Measurements from ENCODE around the gene ZFYVE21. TPM values are rescaled to one million over a fixed set of nuclear protein-coding genes. Genes with fewer than 3 reads are reported as not detected.
A peak's percentile ranks its signal among the peaks of the same experiment; 100 is the strongest.

ZFYVE21 gene
- total and polyA plus RNA-seq, 7 donors, result 14.0 to 27.1 (median 19.9) TPM

DNA sequence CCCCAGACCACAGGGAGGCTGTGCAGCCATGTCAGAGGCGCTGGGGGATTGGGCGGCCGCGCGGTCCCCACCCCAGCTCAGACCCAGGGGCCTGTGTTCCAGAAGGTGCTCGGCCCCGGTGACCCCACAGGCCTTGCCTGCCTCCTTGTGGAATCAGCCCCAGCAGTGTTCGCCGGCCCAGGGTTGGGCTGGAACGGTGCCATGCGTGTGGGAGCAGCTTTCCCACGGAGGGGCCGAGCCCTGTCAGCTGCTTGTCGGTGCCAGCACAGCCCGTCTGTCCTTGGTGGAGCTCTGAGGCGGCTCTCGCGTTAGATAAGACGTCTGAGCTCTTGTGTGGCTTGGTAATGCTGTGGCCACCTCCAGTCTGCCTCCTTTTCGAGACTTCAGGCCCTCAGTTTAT is 8.5 kb downstream of the ZFYVE21 start:
- WGBS, 3 donors, result 50 to 55% (median 54%) methylated on average over 15 to 20 of the region's 20 CpGs
- Histone ChIP-seq H3K9me3 (no peaks in the 10 kb centered on the region), H3K27me3 (ENCODE audit: insufficient read depth in 3 of 3, low read length in 2 of 3) (no peaks in the 10 kb centered on the region), H3K27ac (peak overlapping the region; percentile 55), H3K4me1 (peaks cover 62% of the 10 kb centered on the region), H3K36me3 (ENCODE audit: insufficient read depth in 1 of 2, low read depth in 1 of 2) (peaks cover 0 to 24% of the 10 kb centered on the region in 2 donors), H3K4me3 (no peak overlapping the region)
- ATAC-seq (peak in 3 of 4 donors; percentile 5 to 30 (median 14)), DNase-seq (peak; percentile 76 to 77)
- intact Hi-C loops (cut with DNase I), result no loop called here
- TF ChIP-seq, protein P1, sequence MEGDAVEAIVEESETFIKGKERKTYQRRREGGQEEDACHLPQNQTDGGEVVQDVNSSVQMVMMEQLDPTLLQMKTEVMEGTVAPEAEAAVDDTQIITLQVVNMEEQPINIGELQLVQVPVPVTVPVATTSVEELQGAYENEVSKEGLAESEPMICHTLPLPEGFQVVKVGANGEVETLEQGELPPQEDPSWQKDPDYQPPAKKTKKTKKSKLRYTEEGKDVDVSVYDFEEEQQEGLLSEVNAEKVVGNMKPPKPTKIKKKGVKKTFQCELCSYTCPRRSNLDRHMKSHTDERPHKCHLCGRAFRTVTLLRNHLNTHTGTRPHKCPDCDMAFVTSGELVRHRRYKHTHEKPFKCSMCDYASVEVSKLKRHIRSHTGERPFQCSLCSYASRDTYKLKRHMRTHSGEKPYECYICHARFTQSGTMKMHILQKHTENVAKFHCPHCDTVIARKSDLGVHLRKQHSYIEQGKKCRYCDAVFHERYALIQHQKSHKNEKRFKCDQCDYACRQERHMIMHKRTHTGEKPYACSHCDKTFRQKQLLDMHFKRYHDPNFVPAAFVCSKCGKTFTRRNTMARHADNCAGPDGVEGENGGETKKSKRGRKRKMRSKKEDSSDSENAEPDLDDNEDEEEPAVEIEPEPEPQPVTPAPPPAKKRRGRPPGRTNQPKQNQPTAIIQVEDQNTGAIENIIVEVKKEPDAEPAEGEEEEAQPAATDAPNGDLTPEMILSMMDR (IDR thresholded peaks at IDR 0.05), result no peak

DNA sequence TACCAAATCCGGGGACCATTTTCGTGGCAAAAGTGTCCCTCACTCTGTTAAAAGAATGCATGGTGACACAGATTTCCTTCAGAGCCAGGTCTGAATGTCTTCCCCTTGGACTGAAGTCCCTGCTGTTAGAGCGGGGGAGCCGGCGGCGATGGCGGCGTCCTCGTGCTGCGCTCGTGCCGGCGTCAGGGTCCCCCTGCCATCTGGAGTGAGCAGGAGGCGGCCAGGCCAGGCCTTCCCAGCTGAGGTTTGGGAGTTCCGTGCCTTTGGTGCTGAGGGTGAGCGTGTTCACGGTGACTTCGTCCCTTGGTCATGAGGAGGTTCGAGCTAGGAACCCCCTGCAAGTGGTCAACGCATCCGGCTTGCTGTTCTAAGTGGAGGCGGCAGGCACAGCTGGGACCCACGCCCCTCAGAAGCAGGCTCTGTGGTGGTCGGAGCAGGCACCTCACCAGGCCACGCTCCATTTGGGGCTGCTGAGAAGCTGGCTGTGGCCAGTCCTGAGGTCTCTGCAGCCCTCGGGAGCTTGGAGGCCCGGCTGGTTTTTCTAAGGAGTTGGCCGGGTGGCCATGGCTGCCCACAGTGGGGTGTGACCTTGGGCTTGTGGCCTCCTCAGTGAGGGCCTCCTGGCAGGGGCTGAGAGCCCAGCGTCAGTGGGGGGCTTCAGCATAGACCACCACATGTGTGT is 9.5 kb downstream of the ZFYVE21 start:
- no peak overlapping the region for H3K27ac ChIP-seq

DNA sequence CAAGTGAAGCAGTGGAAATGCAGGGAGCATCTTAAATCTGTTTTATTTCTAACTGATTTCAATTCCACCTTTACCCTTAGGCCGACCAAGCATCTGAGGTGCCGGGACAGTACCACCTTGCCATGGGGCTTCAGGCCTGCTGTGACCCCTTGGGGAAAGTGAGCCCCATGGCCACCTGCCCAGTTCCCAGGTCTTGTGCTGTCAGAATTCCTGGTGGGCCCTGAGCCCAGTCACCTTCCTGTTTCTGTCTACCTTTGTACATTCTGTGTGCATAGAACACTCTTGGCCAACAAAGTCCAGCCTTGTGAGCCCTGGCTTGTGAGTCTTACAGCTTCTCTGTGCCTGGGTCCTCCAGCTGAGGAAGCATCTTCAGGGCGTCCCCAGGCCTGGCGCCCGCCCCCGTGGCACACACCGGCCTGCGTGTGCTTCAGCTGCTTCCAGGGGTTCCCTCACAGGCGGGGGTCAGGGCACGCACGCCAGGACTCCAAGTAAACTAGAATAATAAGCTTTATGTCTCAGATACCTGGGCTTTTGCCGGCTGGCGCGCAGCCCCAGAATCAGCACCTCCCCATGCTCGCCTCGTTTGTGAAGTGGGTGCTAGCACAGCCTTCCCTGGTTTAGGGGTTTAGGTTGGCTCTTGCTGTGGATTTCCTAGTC is 10.3 kb downstream of the ZFYVE21 start:
- intact Hi-C loops (cut with DNase I), result no loop called here
- no peaks in the 10 kb centered on the region for H3K9me3 ChIP-seq
- ATAC-seq (no peak), DNase-seq (no peak)
- H3K4me1 ChIP-seq, result peaks cover 54% of the 10 kb centered on the region
- TF ChIP-seq, protein P1 (IDR thresholded peaks at IDR 0.05), result no peak
- no peak overlapping the region for H3K4me3 ChIP-seq
- 86 to 94% (median 87%) methylated on average over 16 of the region's 16 CpGs for WGBS, 3 donors
- H3K27ac ChIP-seq, result no peak overlapping the region
- H3K27me3 ChIP-seq (ENCODE audit: insufficient read depth in 3 of 3, low read length in 2 of 3), result no peaks in the 10 kb centered on the region
- peaks cover 0 to 38% of the 10 kb centered on the region in 2 donors for H3K36me3 ChIP-seq (ENCODE audit: insufficient read depth in 1 of 2, low read depth in 1 of 2)

More for the DNA sequence above, 9.5 kb downstream of the ZFYVE21 start:
- TF ChIP-seq, protein P1 (IDR thresholded peaks at IDR 0.05), result no peak
- H3K4me1 ChIP-seq, result peaks cover 56% of the 10 kb centered on the region
- intact Hi-C loops (cut with DNase I), result no loop called here
- H3K36me3 ChIP-seq (ENCODE audit: insufficient read depth in 1 of 2, low read depth in 1 of 2), result peaks cover 0 to 34% of the 10 kb centered on the region in 2 donors
- no peaks in the 10 kb centered on the region for H3K9me3 ChIP-seq
- H3K4me3 ChIP-seq, result no peak overlapping the region
- 88 to 92% (median 91%) methylated on average over 29 of the region's 29 CpGs for WGBS, 3 donors
- ATAC-seq (no peak), DNase-seq (no peak)
- H3K27me3 ChIP-seq (ENCODE audit: insufficient read depth in 3 of 3, low read length in 2 of 3), result no peaks in the 10 kb centered on the region

DNA sequence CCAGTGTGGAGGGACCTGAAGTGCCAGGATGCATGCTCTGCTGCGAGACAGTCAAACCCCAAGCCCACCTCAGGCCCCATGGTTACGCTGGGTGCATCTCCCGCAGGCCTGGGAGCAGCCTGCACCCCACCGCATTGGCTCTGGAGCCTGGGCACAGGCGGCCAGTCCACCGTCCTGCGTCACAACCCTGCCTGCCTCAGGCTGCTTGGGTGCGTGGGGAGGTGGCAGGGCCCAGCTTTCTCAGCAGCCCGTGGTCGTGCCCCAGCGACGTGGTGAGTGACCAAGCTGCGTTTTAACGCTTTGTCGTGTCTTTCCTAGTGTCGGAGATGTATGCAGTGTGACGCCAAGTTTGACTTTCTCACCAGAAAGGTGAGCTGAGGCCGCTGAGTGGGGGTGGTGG is 10.9 kb downstream of the ZFYVE21 start:
- intact Hi-C loops (cut with DNase I), result no loop called here
- peaks cover 50% of the 10 kb centered on the region for H3K4me1 ChIP-seq
- no peak for ATAC-seq
- no peak overlapping the region for H3K4me3 ChIP-seq
- H3K27ac ChIP-seq, result no peak overlapping the region
- H3K9me3 ChIP-seq, result no peaks in the 10 kb centered on the region
- WGBS, 3 donors, result 92 to 95% (median 94%) methylated on average over 18 of the region's 18 CpGs
- TF ChIP-seq, protein P1 (IDR thresholded peaks at IDR 0.05), result no peak
- no peaks in the 10 kb centered on the region for H3K27me3 ChIP-seq (ENCODE audit: insufficient read depth in 3 of 3, low read length in 2 of 3)
- DNase-seq, result peak in 1 of 2 donors; percentile 35
- peaks cover 0 to 39% of the 10 kb centered on the region in 2 donors for H3K36me3 ChIP-seq (ENCODE audit: insufficient read depth in 1 of 2, low read depth in 1 of 2)
